Endothelial cell of umbilical vein (primary cell): ENCODE results near the gene MKLN1. TPM values are rescaled to one million over a fixed set of nuclear protein-coding genes. Genes with fewer than 3 reads are reported as not detected.

Experiments
- BruUV-seq: library from RNA; stranded (reverse); fragments of 400-500 nt; replicated peaks from 2 replicates; lab custom pipeline; 2021; lab: Mats Ljungman, UMichigan
- CTCF ChIA-PET: fragments of 300-600, 350-600 bp; sonication (Branson Sonifier 250); formaldehyde crosslinking; loops from one replicate; lab custom pipeline; 2021; ENCODE audit warnings: antibody characterized with exemption, inconsistent platforms; lab: Charles Lee
- POLR2A ChIA-PET: fragments of 300-600, 350-600 bp; sonication (Branson Sonifier 250); formaldehyde crosslinking; loops from one replicate; lab custom pipeline; 2021; ENCODE audit warnings: antibody characterized with exemption, inconsistent platforms; lab: Charles Lee
- DNase-seq: peaks from one replicate; pipeline ENCODE4 v3.0.0-alpha.2; 2011; ENCODE audit warnings: low read depth, low spot score
- FAIRE-seq: peaks from 2 replicates; lab custom pipeline; 2011; peaks lifted over from hg19 to GRCh38; lab: Jason Lieb, UNC
- H2AFZ ChIP-seq: 2 replicates; pipeline ENCODE4 v1.6.0; 2012; ENCODE audit warnings: low read depth, low read length, control low read depth, inconsistent platforms
- H3K27ac ChIP-seq: 2 replicates; pipeline ENCODE4 v1.5.1; 2011; ENCODE audit warnings: low read depth, mild to moderate bottlenecking, control low read depth, low read length, moderate library complexity; ENCODE audit not compliant: insufficient read depth
- H3K27me3 ChIP-seq, 2 experiments: 2 replicates each; pipeline versions ENCODE4 v1.6.0 to v1.6.1; 2011; ENCODE audit warnings: low read length in 2 of 2, mixed read lengths in 1 of 2; ENCODE audit not compliant: control insufficient read depth in 2 of 2, insufficient read depth in 2 of 2
- H3K36me3 ChIP-seq, 2 experiments: 2 replicates in 1 of 2; 3 replicates in 1 of 2; pipeline ENCODE4 v1.5.1; 2011; ENCODE audit warnings: low read length in 2 of 2, mild to moderate bottlenecking in 1 of 2, moderate library complexity in 1 of 2; ENCODE audit not compliant: control insufficient read depth in 2 of 2, insufficient read depth in 2 of 2; ENCODE audit errors: extremely low read depth in 1 of 2
- H3K4me1 ChIP-seq: 3 replicates; pipeline ENCODE4 v1.5.1; 2011; ENCODE audit warnings: mild to moderate bottlenecking, low read length; ENCODE audit not compliant: control insufficient read depth, insufficient read depth; ENCODE audit errors: extremely low read depth
- H3K4me2 ChIP-seq: 2 replicates; pipeline ENCODE4 v1.6.1; 2011; ENCODE audit warnings: low read length, control low read depth, mixed read lengths; ENCODE audit not compliant: insufficient read depth
- H3K4me3 ChIP-seq, 3 experiments: fragments of 200-600 bp in 1 of 3; sonication (generic), shearing (Covaris generic) in 1 of 3; replicated peaks in 1 of 3; 2 replicates each; pipeline ENCODE4 v1.5.1; 2011 to 2016; ENCODE audit warnings: control low read depth in 3 of 3, low read length in 3 of 3, mild to moderate bottlenecking in 2 of 3, inconsistent platforms in 1 of 3, low read depth in 1 of 3, moderate library complexity in 1 of 3; ENCODE audit not compliant: insufficient read depth in 1 of 3
- H3K79me2 ChIP-seq: 2 replicates; pipeline ENCODE4 v1.6.0; 2012; ENCODE audit warnings: low read length, inconsistent platforms; ENCODE audit not compliant: control insufficient read depth, insufficient read depth
- H3K9ac ChIP-seq: replicated peaks from 2 replicates; pipeline ENCODE3; 2011; ENCODE audit warnings: low read length, control low read depth; ENCODE audit not compliant: insufficient read depth; ENCODE audit errors: extremely low read depth
- H3K9me1 ChIP-seq: replicated peaks from 3 replicates; pipeline ENCODE4 v1.6.0; 2011; ENCODE audit warnings: mild to moderate bottlenecking, low read length; ENCODE audit not compliant: control insufficient read depth, insufficient read depth; ENCODE audit errors: extremely low read depth
- H3K9me3 ChIP-seq: replicated peaks from 2 replicates; pipeline ENCODE4 v1.5.1; 2012; ENCODE audit warnings: low read length, inconsistent platforms; ENCODE audit not compliant: control insufficient read depth, insufficient read depth
- H4K20me1 ChIP-seq: replicated peaks from 2 replicates; pipeline ENCODE3; 2011; ENCODE audit warnings: mild to moderate bottlenecking, low read length; ENCODE audit not compliant: control insufficient read depth, insufficient read depth; ENCODE audit errors: extremely low read depth
- CTCF ChIP-seq, 2 donors: IDR thresholded peaks; 1 replicate in 1 of 2; 2 replicates in 1 of 2; pipeline ENCODE4 v1.5.1; 2011; ENCODE audit warnings: low read length in 2 of 2, mild to moderate bottlenecking in 2 of 2, moderate library complexity in 2 of 2, control low read depth in 1 of 2, inconsistent platforms in 1 of 2, low read depth in 1 of 2; ENCODE audit not compliant: insufficient read depth in 1 of 2; ENCODE audit errors: extremely low read depth in 1 of 2
- EZH2 ChIP-seq: IDR thresholded peaks from 2 replicates; pipeline ENCODE4 v1.6.1; 2012; ENCODE audit warnings: borderline replicate concordance, low read depth, mild to moderate bottlenecking, moderate library complexity, low read length, inconsistent platforms; ENCODE audit not compliant: severe bottlenecking
- FOS ChIP-seq: IDR thresholded peaks from 2 replicates; pipeline ENCODE4 v1.6.1; 2011; ENCODE audit warnings: mild to moderate bottlenecking, low read length, moderate library complexity, borderline replicate concordance; ENCODE audit not compliant: insufficient read depth
- GATA2 ChIP-seq: IDR thresholded peaks from 2 replicates; pipeline ENCODE4 v1.7.0; 2011; ENCODE audit warnings: low read depth, mild to moderate bottlenecking, moderate library complexity, mixed read lengths, low read length; ENCODE audit not compliant: insufficient read length, insufficient read depth
- JUN ChIP-seq: IDR thresholded peaks from 2 replicates; pipeline ENCODE4 v1.6.1; 2011; ENCODE audit warnings: borderline replicate concordance, low read depth; ENCODE audit not compliant: insufficient read length, insufficient read depth
- MAX ChIP-seq: IDR thresholded peaks from 2 replicates; pipeline ENCODE4 v1.6.1; 2011; ENCODE audit not compliant: insufficient read depth, insufficient read length
- MYC ChIP-seq: IDR thresholded peaks from one replicate; pipeline ENCODE4 v1.6.1; 2011; ENCODE audit warnings: mild to moderate bottlenecking, low read depth, low read length
- POLR2A ChIP-seq: IDR thresholded peaks from 2 replicates; pipeline ENCODE4 v1.6.1; 2012; ENCODE audit warnings: low read depth, mild to moderate bottlenecking, control low read depth, low read length
- POLR2AphosphoS5 ChIP-seq: IDR thresholded peaks from 2 replicates; pipeline ENCODE4 v1.6.1; 2012; ENCODE audit warnings: low read depth, mild to moderate bottlenecking, control low read depth, low read length, moderate library complexity; ENCODE audit not compliant: insufficient read depth
- dilution Hi-C: fragments of 300-500 bp; cut with MboI; formaldehyde crosslinking; loops from one replicate; pipeline ENCODE4 v1.15.0; 2019; ENCODE audit warnings: low sequenced_read_pairs; ENCODE audit not compliant: extremely low pct_ligation_motif_present
- intact Hi-C: fragments of 100-400 bp; cut with micrococcal nuclease; formaldehyde crosslinking; loops from one replicate; pipeline ENCODE4 v1.10.0; 2022
- polyA plus RNA-seq, 4 experiments: library from polyadenylated mRNA; depleted of rRNA in 3 of 4; stranded (reverse) in 3 of 4; unstranded in 1 of 4; fragments of >200 nt; gene quantifications; 2 replicates each; pipeline versions ENCODE4 v1.2.1 to v1.2.3, GENCODE V29; 2011 to 2012; ENCODE audit warnings: missing spikeins in 1 of 4
- total RNA-seq: library from RNA; stranded (reverse); gene quantifications from 2 replicates; pipeline ENCODE4 v1.2.3, GENCODE V29; 2021

The MKLN1 gene
- total and polyA plus RNA-seq, 2 donors (not counting 3 experiments of a cell fraction or from before 2014, with no cell fraction given) = 12.2 to 32.1 TPM

DNA sequence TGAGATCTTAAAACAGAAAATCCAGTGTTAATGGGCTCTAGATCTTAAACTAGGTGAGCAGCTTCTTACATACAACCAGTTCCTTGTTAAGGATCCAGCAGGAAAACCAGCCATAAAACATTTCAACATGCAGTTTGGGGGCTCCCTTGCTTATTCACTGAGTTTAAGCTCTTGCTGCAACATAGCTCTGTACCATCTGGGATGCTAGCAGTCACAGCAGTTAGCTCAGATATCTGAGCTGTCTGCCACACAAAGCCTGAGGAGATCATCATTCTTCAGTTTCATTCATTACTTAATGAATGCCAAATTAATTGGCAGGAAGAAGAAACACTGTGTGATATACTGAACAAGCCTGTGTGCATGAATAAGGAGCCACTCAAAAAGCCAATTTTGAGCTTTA, 165.9 kb downstream of the MKLN1 start:
- intact Hi-C loops = no loop called here
- Histone ChIP-seq H3K9me3 (no peaks in the 10 kb centered on the region), H3K36me3 (peaks cover 0 to 4% of the 10 kb centered on the region in 2 experiments), H3K9ac (no peak overlapping the region), H4K20me1 (no peaks in the 10 kb centered on the region), H3K27me3 (no peaks in the 10 kb centered on the region), H3K4me2 (no peak overlapping the region), H3K27ac (no peak overlapping the region), H3K4me3 (no peak overlapping the region), H3K4me1 (no peaks in the 10 kb centered on the region), H3K79me2 (no peaks in the 10 kb centered on the region), H3K9me1 (no peaks in the 10 kb centered on the region), H2AFZ (no peak overlapping the region)
- ChIA-PET POLR2A (no interaction called here), CTCF (interaction anchor here (1.2 to 2.3 kb wide), 5 partner anchors 10 to 73 kb away, joined by 3 to 8 read pairs (median 6); no protein-coding TSS in a partner anchor)
- DNase-seq (no peak), FAIRE-seq (no peak)
- dilution Hi-C loops = no loop called here
- no TSS peak for BruUV-seq
- no peak for TF ChIP-seq MAX
- no peak for TF ChIP-seq POLR2AphosphoS5
- no peak for TF ChIP-seq JUN
- no peak for TF ChIP-seq POLR2A
- TF ChIP-seq MYC = no peak
- TF ChIP-seq FOS = no peak
- TF ChIP-seq EZH2 = no peak
- no peak for TF ChIP-seq CTCF (IDR thresholded peaks at IDR 0.05; ENCODE audit: extremely low read depth in 1 of 2, insufficient read depth in 1 of 2, low read depth in 1 of 2, low read length in 2 of 2)
- no peak for TF ChIP-seq GATA2
